ENCODE data around the gene GLRA3.
"Not testable (repeated sequence)": the region's sequence is repeated elsewhere in the genome, so short reads cannot be mapped to it uniquely, and the experiment has no call there.

The GLRA3 gene

GRCh38 chr4:174650711-174651355 lies 178.2 kb downstream of the GLRA3 start:
- no peak for DNase-seq

- no peak for DNase-seq
Measured at GRCh38 chr4:174648812-174649211, 180.2 kb downstream of the GLRA3 start.

GRCh38 chr4:174646326-174646725 lies 182.7 kb downstream of the GLRA3 start:
- no peak for DNase-seq

GRCh38 chr4:174640146-174640545 lies 188.9 kb downstream of the GLRA3 start:
- DNase-seq: no peak

DNA sequence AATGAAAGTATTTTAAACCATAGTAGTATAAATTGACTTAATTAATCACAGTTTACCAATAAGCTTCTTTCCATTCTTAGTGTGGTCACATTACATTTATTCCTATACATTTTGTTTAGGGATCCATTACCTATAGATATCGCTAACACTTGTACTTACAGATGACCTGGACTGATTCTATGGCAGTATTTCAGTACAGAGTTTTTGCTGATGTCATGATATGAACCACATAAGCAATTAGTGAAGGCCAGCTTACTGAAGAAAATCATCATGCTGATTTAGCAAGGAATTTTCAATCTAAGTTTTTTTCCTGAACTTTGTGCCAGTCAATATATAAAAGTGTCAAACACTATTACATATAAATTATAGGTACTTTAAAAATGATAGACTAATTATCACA lies 193.3 kb downstream of the GLRA3 start:
- DNase-seq: no peak

- DNase-seq: no peak
Measured at GRCh38 chr4:174633399-174633798, 195.6 kb downstream of the GLRA3 start.

DNA sequence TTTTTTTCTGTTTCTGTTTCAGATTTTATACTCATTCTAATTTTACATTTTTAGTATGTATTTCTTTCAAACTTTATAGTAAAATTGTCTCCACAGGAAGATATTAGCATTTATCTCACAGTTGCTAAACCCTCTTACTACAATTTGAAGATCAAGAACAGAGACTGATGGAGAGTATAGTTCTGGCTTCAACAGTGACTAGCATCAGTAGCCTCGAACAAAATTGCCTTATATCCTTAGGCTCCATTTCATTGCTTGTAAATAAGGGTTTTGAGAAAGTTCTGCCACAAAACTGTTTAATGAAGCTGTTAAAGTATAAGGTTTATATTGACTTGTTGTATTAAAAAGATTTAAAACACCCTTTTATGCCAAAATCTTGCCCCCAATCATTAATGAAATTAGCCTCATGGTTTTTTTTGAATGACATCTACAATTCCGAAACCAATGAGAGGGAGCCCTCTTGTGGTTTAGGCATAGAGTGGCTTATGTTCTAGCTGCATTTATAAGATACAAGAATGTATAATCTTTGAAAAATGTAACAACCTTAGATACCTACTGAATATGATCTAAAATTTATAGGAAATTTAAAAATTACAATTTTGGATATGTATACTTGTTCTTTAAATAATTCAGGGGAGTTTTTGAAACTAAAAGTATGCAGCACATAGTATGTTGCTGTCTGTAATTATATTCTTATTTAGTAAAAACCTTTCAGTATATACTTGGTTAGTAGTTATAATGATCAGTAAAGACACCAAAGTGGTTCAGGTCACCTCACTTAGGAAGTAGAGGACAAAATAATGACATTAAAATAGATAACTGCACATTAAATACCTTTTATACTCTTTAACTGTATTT lies 196.9 kb downstream of the GLRA3 start:
- DNase-seq: no peak

DNA sequence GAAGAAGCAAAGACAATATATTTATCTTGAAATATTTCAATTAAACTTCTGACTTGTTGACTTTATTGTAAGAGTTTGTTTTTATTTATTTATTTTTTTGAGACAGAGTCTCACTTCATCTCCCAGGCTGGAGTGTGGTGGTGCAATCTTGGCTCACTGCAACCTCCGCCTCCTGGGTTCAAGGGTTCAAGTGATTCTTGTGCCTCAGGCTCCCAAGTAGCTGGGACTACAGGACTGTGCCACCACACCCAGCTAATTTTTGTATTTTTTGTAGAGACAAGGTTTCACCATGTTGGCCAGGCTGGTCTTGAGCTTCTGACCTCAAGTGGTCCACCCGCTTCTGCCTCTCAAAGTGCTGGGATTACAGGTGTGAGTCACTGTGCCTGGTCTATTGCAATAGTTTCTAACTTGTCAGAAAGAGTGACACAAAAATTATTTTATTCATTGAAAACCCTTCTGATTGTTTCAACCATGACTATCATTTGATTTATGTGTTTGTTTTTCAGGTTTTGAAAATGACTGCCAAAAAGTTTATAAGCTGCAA lies 199.1 kb downstream of the GLRA3 start:
- DNase-seq: not testable (repeated sequence)

DNA sequence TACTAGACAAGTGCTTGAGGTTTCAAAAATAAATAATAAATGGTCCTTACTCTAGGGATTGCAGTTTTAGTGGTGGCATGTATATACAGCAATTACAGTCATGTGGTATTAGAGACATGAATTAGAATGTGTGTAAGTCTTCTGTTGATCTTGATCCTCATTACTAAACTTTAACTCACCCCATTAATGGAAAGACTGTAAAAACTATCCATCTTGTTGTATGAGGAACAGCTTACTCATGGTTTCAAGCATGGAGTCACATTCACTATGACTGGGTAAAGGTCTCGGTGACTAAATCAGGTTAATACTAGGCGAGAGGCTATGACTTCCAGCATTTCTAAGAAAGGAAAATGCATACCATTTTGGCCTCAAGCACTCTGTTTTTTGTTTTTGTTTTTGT lies 199.8 kb downstream of the GLRA3 start:
- DNase-seq: no peak

GRCh38 chr4:174628191-174628590 lies 200.9 kb downstream of the GLRA3 start:
- DNase-seq: no peak

- no peak for DNase-seq
Measured at GRCh38 chr4:174627473-174627872, 201.6 kb downstream of the GLRA3 start.

- no peak for DNase-seq
Measured at GRCh38 chr4:174626342-174627008, 202.6 kb downstream of the GLRA3 start.

DNA sequence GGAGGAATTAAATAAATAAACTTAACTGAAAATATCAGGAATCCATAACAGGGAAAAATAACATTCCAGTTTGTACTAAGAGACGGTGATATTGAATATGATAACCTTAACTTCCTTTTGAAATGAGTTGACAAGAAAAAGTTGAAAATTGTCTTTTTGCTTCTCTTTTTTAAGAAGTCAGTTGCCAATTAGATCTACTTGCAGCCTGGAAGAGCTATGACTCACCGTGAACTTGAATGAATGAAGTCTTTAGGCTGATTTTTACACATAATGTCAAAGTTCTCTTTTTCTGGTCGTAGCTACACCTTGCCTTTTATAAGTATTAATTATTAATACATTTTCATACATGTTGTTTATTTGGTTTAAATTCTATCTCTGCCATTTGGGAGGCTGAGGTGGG lies 212.4 kb downstream of the GLRA3 start:
- no peak for DNase-seq

DNA sequence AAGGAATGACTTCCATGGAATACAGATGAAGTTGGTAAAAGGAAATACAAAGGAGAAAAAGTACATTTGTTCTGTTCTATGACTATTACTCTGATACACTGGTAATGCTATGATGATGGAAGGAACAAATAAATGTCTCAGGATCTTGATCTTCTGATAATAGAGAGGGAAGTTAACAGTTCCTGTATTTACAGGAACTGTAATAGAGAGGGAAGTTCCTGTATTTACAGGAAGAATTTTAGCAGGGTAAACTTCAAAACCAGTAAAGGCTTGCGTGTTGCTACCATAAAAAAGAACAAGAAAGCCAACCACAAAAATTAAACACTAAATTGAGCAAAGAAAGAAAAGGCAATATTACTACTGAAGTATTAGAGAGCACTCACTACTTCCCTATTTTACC lies 215.1 kb downstream of the GLRA3 start:
- no peak for DNase-seq

DNA sequence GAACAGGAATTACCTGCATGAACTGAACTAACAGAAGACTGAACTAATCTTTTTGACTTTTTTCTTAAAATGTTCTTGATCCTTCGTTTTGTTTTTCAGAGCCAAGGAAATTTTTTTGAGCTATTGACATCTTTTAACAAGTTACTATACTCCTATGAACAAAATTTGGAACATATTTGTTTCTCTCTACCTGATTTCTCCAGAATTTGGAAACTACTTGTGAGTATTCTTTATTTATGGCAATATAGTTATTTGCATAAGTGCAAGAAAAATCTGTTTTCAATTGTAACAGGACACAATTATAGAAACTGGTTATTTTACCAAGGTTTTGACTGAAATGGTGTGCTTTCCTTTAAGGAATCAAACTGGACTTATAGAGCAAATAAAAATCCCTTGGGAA lies 217.3 kb downstream of the GLRA3 start:
- DNase-seq: no peak

DNA sequence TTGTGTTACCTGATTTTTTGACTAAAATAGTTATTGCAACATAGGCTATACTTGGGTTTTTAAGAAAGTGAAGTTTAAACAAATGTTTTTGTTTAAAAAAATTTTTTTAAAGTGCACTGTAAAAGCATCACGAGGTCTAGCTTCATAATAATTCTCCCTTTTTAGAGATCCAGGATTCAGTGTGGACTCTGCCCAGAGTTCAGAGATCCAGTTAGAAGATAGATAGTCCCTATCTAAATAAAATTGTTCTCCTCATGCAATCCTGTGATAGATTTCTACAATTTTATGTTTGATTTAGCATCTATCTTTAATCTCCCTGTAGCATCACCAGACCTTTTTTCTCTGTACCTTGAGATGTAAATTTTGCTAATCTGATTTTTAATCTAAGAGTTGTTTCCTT lies 221.3 kb downstream of the GLRA3 start:
- DNase-seq: no peak

DNA sequence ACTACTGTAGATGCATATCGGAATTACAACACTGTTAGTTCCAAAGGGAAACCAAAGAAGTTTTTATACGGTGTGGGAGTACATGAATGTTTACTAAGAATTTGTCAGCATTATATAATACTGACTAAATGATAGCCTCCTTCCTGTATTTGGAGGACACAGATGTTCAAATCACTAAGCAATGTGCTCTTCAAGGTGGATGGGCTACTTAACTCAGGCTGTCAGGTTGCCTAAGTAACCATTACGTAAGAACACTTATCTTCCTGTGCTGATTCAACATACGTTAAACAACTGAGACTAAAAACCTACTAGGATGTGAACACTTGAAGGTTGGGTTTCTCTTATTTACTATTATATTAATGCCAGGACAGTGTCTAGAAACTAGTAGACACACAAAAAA lies 224.8 kb downstream of the GLRA3 start:
- no peak for DNase-seq

DNA sequence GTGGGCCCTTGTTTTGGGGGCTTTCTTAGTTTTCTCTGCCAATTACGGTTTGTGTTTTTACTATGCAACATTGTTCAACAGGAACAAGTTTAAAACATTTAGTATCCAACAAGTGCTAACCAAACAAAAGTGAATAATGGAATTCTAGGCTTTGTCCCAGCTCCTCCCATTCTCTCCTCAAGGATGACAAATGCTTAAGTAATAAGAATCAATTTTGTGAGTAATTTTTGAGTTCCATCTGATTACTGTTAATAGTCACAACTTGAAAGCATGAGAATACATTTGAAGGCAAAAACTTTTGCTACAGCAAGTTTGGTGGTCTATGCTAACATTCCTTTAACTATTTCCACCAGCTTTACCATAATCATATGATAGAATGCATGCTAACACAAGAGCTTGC lies 228.7 kb downstream of the GLRA3 start:
- DNase-seq: no peak

DNA sequence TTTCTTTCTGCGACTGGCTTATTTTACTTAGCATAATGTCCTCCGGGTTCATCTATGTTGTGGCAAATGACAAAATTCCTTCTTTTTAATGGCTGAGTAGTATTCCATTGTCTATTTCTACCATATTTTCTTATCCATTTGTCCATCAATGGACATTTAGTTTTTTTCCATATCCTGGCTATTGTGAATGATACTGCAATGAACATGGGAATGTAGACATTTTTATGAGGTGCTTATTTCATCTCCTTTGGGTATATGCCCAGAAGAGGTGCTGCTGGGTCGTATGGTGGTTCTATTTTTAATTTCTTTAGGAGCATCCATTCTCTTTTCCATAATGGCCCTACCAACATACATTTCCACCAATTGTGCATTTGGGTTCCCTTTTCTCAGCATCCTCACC lies 230.2 kb downstream of the GLRA3 start:
- DNase-seq: no peak

DNA sequence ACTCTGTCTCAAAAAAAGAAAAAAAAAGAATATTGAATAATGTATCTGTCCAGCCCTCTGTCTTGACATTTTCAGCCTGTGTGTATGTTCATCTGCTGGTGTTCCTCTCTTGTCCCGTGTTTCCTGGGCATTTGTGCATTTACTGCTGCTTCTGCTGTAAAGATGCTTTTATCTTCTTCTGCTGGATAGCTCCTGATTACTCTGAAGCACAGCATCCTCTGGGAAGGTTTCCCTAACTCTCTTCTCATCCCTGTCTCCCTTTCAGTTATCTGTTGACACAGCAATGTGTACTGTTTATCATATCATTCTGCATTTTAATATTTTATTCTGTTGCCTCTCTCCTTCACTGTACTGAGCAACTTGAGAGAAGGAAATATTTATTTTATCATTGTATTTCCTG lies 232.5 kb downstream of the GLRA3 start:
- DNase-seq: no peak

DNA sequence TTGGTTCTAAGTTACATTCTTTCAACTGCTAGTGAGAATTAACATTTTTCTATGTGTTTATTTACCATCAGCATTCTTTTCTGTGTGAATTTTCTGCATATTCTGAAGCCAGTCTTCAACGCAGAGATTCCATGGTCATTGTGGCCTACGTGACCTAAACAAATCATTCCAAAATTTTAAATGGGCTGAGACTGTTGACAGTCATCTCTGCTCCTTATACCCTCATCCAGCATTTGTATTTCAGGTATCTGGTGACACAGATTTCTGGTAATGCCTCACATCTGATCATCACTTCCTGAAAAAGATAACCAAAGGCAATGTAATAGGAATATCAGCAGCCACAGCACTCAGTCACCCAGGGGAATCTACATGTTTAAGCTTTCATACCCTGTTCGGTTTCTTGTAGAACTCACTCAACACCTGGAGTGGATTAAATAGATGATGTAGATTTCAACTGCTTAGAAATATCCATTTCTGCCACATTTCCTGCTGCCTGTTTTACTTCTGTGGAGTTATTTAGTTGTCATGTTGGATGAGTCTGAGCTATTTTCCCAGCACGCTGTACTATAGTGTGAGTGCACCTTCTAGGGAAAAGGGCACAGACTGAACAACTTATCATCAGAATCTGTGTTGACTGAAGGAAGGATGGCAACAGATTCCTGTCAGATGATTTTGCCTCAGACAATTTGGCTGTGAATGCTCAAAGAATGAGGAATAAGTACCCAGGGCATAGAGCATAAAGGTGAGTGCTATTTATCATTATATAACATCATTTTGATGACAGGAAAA lies 233.7 kb downstream of the GLRA3 start:
- DNase-seq: no peak

DNA sequence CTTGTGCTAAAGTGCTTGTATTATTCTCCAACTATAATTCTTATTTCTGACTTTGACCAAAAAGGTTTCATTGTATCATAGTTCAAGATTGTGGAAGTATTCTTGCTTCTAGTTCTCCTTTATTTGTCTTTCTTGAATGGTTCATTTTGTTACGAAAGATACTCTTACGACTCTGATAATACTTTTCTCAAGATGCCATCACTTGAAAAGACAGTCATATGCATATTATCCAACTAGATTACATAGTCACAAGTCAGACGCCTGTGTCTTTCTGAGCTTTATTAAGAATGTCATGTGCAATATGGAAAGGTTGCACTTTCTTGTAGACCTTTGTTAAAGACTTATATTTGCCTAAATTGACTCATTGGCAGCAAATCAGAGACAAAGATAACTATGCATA lies 235.3 kb downstream of the GLRA3 start:
- no peak for DNase-seq

- DNase-seq: no peak
Measured at GRCh38 chr4:174592985-174593335, 236.1 kb downstream of the GLRA3 start.

Measured in activated CD4-positive, CD25-positive, alpha-beta regulatory T cell treated with anti-CD3 and anti-CD28 coated beads, Interleukin-2, amount 50 U/mL, for 72 hours (primary cell).